ENCODE measurements around the gene DUSP15.

The DUSP15 gene

DNA sequence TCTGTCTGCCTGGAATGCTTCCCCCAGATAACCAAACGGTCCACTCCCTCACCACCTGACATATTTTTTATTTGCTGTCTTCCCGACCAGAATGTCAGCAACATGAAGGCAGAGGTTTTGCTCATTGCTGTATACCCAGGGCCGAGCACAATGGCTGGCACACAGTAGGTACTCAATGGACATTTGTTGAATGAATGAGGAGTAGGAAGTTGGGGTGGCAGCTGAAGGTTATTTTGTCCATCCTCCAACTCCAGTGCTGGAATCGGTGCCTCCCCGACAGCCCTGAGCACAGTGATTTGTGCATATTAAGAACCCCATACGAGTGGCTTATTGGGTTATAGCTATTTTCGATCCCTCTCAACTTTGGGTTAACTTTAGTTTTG lies 10.3 kb downstream of the DUSP15 start:
- Histone ChIP-seq H2AFZ (ENCODE audit: low read length, unreplicated experiment) (no peak overlapping the region), H3K79me2 (ENCODE audit: control insufficient read depth, insufficient read depth, low read length, unreplicated experiment) (no peaks in the 10 kb centered on the region), H3K27ac (ENCODE audit: low read depth, low read length) (no peak overlapping the region), H3K4me1 (ENCODE audit: control insufficient read depth, insufficient read depth, low read length, unreplicated experiment) (no peaks in the 10 kb centered on the region), H3K36me3 (ENCODE audit: insufficient read depth, low read length) (no peaks in the 10 kb centered on the region), H3K27me3 (ENCODE audit: insufficient read depth, low read length) (peaks cover 69% of the 10 kb centered on the region), H3K4me3 (ENCODE audit: low read depth, low read length) (no peak overlapping the region)

DNA sequence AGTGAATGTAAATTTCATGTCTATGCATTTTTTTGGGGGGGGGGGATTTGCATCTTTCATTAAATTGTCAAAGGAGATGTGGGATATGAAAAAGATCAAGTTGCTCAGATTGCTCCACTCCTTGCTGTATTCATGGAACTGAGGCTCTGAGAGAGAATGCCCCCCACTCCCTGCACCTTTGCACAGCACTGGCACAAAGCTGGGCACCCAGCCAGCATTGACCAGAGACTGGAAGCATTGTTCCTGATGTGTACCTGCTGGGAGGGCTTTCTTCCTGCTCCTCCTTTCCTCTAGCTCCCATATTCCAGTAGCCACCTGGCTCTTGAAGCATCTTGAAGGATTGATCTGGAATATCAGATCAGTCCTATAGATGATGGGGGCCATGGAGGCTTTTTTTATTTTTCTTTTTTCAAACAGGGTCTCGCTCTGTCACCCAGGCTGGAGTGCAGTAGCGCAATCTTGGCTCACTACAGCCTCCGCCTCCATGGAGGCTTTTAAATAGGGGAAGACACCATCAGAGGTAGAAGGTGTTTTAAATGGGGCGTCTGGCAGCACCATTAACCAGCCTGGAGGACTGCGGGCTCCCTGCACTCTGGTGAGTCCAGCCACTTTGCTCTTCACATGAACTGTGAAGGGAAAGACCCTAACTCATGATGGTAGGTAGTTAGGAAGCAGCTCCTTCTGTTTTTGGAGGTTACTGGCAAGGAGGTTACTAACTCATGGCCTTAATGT lies 10.9 kb downstream of the DUSP15 start:
- no peak overlapping the region for H3K4me3 ChIP-seq (ENCODE audit: low read depth, low read length)
- H3K4me1 ChIP-seq (ENCODE audit: control insufficient read depth, insufficient read depth, low read length, unreplicated experiment): no peaks in the 10 kb centered on the region
- H3K36me3 ChIP-seq (ENCODE audit: insufficient read depth, low read length): no peaks in the 10 kb centered on the region
- H3K27me3 ChIP-seq (ENCODE audit: insufficient read depth, low read length): peaks cover 73% of the 10 kb centered on the region
- no peak overlapping the region for H2AFZ ChIP-seq (ENCODE audit: low read length, unreplicated experiment)
- H3K79me2 ChIP-seq (ENCODE audit: control insufficient read depth, insufficient read depth, low read length, unreplicated experiment): no peaks in the 10 kb centered on the region
- no peak overlapping the region for H3K27ac ChIP-seq (ENCODE audit: low read depth, low read length)

DNA sequence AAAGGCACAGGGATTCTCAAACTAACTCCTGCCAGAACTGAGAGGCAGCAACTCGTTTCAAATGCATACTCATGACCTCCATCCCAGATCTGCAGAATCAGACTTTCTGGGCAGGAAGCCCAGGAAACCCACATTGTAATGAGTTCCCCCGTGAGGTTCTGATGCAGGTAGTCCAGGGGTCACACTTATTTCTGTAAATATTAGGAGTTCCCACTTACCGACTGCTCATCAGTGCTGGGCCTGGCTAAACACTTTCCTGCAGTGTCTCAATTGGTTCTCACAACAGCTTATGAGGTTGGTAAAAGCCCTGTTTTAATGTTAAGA lies 11.6 kb downstream of the DUSP15 start:
- Histone ChIP-seq H3K27ac (ENCODE audit: low read depth, low read length) (no peak overlapping the region), H3K4me1 (ENCODE audit: control insufficient read depth, insufficient read depth, low read length, unreplicated experiment) (no peaks in the 10 kb centered on the region), H2AFZ (ENCODE audit: low read length, unreplicated experiment) (no peak overlapping the region), H3K4me3 (ENCODE audit: low read depth, low read length) (no peak overlapping the region), H3K79me2 (ENCODE audit: control insufficient read depth, insufficient read depth, low read length, unreplicated experiment) (no peaks in the 10 kb centered on the region), H3K36me3 (ENCODE audit: insufficient read depth, low read length) (no peaks in the 10 kb centered on the region), H3K27me3 (ENCODE audit: insufficient read depth, low read length) (peaks cover 80% of the 10 kb centered on the region)

DNA sequence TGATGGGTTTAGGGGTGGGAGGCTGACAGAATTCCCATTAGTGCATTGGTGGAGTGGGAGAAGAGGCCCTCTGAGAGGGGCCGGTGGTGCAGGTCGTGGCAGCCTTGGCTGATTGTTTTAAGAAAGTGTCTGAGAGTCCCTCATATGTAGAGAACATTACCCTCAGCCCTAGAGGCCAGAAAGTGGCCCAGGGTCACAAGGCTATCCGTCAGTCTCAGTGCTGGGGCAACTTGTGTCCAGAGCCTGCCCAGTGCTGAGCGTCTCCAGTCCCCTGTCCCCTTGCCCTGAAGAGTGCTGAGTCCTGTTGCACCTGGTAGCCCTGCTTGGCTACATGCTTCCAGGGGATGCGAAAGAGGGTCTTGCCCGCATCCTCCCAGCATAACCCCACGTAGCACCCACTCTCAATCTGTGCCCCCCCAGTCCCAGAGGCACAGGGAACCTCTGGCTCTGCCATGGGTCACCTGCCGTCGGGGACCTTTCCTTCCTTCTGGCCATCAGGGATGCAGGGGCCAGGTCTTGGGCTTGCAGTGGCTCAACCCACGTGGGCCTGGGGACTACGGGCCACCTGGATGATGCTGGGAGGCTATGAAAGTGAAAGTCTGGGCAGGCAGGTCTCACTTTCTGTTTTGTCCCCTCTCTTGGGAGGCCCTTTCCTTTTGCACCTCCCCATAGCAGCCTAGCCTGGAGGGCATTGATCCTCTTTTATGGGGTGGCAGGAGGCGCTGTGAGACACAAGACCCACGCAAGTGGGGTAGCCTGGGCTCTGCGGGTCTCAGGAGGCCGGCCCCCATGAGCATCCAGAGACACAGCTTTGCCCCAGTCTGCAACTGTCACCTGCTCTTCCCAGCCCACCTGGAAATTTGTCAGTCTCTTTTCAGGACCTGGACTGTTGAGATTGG lies 12.2 kb downstream of the DUSP15 start:
- Histone ChIP-seq H3K79me2 (ENCODE audit: control insufficient read depth, insufficient read depth, low read length, unreplicated experiment) (no peaks in the 10 kb centered on the region), H3K4me3 (ENCODE audit: low read depth, low read length) (no peak overlapping the region), H3K36me3 (ENCODE audit: insufficient read depth, low read length) (no peaks in the 10 kb centered on the region), H3K27me3 (ENCODE audit: insufficient read depth, low read length) (peaks cover 82% of the 10 kb centered on the region), H2AFZ (ENCODE audit: low read length, unreplicated experiment) (no peak overlapping the region), H3K4me1 (ENCODE audit: control insufficient read depth, insufficient read depth, low read length, unreplicated experiment) (no peaks in the 10 kb centered on the region), H3K27ac (ENCODE audit: low read depth, low read length) (no peak overlapping the region)

DNA sequence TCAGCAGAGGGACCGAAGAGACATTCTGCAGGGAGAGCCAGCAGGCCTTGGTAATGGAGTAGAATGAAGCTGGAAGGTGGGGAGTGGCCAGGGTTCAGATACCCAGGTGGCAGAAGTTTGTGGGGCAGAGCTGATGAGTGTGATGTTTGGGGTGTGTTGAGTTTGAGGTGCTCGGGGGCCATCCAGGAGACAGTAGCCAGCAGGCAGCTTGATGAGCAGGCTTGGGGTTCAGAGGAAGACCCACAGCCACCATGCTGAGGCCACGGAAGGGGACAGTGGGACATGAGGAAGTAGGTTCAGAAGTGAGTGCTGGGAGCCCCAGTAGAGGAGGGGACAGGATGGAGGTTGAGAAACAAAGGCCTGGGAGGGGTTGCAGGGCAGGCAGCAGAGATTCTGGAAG lies 13.8 kb downstream of the DUSP15 start:
- H3K79me2 ChIP-seq (ENCODE audit: control insufficient read depth, insufficient read depth, low read length, unreplicated experiment): no peaks in the 10 kb centered on the region
- H3K4me3 ChIP-seq (ENCODE audit: low read depth, low read length): no peak overlapping the region
- peaks cover 73% of the 10 kb centered on the region for H3K27me3 ChIP-seq (ENCODE audit: insufficient read depth, low read length)
- no peaks in the 10 kb centered on the region for H3K36me3 ChIP-seq (ENCODE audit: insufficient read depth, low read length)
- no peak overlapping the region for H2AFZ ChIP-seq (ENCODE audit: low read length, unreplicated experiment)
- H3K27ac ChIP-seq (ENCODE audit: low read depth, low read length): no peak overlapping the region
- no peaks in the 10 kb centered on the region for H3K4me1 ChIP-seq (ENCODE audit: control insufficient read depth, insufficient read depth, low read length, unreplicated experiment)

DNA sequence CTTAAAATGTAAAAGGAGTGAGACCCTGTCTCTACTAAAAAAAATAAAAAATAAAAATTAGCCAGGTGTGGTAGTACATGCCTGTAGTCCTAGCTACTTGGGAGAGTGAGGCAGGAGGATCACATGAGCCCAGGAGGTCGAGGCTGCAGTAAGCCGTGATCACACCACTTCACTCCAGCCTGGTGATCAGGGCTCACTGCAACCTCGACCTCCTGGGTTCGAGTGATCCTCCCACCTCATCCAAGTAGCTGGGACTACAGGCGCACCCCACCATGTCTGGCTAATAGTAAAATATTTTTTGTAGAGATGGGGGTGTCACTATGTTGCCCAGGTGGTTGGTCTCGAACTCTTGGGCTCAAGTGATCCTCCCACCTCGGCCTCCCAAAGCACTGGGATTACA lies 16.8 kb downstream of the DUSP15 start:
- Histone ChIP-seq H3K27ac (ENCODE audit: low read depth, low read length) (no peak overlapping the region), H3K27me3 (ENCODE audit: insufficient read depth, low read length) (peaks cover 66% of the 10 kb centered on the region), H3K36me3 (ENCODE audit: insufficient read depth, low read length) (no peaks in the 10 kb centered on the region), H2AFZ (ENCODE audit: low read length, unreplicated experiment) (no peak overlapping the region), H3K4me3 (ENCODE audit: low read depth, low read length) (no peak overlapping the region), H3K4me1 (ENCODE audit: control insufficient read depth, insufficient read depth, low read length, unreplicated experiment) (no peaks in the 10 kb centered on the region), H3K79me2 (ENCODE audit: control insufficient read depth, insufficient read depth, low read length, unreplicated experiment) (no peaks in the 10 kb centered on the region)

DNA sequence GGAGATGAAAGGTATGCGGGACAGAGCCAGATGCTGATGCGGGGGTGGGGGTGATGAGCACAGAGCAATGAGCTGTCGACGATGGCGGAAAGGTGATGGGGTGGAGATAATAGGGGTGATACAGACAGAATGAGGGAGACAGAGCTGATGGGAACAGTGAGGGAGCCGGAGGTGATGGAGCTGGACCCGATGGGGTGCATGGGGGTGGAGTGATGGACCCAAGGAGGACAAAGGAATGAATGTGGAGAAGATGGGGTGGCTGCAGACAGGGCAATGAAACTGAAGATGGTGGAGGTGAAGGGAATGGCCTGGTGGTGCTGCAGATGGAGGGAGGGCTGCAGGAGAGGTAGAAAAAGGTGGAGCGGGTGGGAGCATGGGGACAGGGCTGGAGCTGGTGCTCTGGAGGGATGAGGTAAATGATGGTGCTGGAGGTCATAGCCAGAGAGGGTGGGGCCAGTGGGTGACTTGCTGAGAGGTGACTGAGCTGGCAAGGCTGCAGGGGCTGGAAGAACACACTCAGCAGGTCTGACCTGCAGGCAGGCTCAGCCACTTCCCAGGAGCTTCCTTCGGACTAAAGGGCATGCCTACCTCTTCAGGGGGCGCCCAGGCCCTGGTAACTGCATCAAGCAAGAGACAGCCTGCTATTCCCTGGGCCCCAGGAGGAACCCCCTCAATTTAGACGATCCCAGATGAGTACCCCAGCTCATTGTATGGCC lies 18.9 kb downstream of the DUSP15 start:
- Histone ChIP-seq H3K27me3 (ENCODE audit: insufficient read depth, low read length) (peaks cover 48% of the 10 kb centered on the region), H2AFZ (ENCODE audit: low read length, unreplicated experiment) (no peak overlapping the region), H3K27ac (ENCODE audit: low read depth, low read length) (no peak overlapping the region), H3K79me2 (ENCODE audit: control insufficient read depth, insufficient read depth, low read length, unreplicated experiment) (no peaks in the 10 kb centered on the region), H3K4me1 (ENCODE audit: control insufficient read depth, insufficient read depth, low read length, unreplicated experiment) (no peaks in the 10 kb centered on the region), H3K36me3 (ENCODE audit: insufficient read depth, low read length) (no peaks in the 10 kb centered on the region), H3K4me3 (ENCODE audit: low read depth, low read length) (no peak overlapping the region)

DNA sequence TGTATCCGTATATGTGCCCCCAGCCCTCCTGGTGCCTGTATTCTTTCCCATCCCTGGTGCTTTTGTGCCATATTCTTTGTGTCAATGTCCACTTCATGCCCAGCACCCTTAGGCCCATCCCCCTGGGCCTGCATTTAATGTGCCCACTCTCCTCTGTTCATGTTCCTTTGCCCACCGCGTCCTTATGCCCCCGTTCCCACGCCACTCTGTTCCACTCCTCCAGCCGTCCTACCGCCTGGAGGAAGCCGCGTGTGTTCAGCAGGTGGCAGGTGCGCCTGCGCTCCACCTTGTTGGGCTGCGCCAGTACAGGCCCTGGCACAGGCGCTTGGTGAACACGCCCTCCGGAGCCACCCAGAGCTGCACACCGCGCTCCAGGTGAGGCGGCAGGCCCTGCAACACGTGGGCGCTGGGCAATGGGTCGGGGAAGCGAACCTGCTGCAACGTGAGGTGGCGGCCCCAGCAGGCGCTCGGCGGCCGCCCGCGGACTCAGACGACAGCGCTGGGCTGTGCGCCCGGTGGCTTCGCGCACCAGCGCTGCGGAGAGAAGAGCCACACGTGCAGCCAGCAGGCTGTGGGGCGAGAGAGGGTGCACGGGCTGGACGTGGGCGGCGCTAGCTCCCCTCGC lies 20.9 kb downstream of the DUSP15 start:
- H3K4me3 ChIP-seq (ENCODE audit: low read depth, low read length): no peak overlapping the region
- no peak overlapping the region for H3K27ac ChIP-seq (ENCODE audit: low read depth, low read length)
- H3K27me3 ChIP-seq (ENCODE audit: insufficient read depth, low read length): peaks cover 32% of the 10 kb centered on the region
- H3K79me2 ChIP-seq (ENCODE audit: control insufficient read depth, insufficient read depth, low read length, unreplicated experiment): no peaks in the 10 kb centered on the region
- H2AFZ ChIP-seq (ENCODE audit: low read length, unreplicated experiment): no peak overlapping the region
- no peaks in the 10 kb centered on the region for H3K4me1 ChIP-seq (ENCODE audit: control insufficient read depth, insufficient read depth, low read length, unreplicated experiment)
- no peaks in the 10 kb centered on the region for H3K36me3 ChIP-seq (ENCODE audit: insufficient read depth, low read length)

DNA sequence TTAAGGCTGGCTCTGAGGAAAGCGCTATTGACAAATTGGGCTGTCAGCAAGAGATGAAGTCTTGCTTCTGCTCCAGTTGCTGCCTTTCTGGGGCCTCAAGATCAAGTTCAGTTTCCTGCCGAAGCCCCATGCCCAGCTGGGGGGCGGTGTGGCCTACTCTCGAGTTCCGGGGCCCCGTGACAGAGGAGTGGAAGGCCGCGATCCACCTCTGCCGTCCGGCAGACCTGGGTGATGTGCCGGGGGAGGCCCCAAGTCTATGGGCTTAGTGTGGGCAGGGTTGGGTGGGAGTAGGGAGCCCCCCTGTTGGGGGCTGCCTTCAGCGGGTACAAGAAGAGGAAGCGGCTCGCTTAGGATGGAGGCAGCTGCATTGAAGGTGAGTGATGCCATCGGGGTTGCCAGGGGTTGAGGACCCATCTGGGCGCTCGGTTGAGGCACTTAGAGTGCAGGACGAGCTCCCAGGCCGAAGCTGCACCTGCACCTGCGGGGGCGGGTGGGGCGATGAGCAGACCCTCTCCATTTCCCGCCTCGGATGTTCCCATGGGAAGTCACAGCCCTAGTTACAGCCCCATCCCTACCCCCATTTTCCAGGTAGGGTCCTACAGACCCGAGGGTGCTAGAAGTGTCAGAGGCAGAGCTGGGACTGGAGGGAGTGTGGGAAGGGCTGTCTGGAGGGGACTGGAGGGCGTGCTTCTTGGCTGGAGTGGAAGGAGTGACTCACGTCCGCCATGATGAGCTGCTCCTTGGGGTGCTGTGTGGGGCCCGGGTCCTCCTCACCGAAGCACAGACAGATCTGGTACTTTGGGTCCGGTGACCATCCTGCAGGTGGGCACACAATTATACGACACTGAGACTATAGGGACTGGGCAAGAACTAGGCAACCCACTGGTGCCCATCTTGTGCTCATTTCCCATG lies 22.0 kb downstream of the DUSP15 start:
- H3K79me2 ChIP-seq (ENCODE audit: control insufficient read depth, insufficient read depth, low read length, unreplicated experiment): no peaks in the 10 kb centered on the region
- H3K4me1 ChIP-seq (ENCODE audit: control insufficient read depth, insufficient read depth, low read length, unreplicated experiment): peaks cover 7% of the 10 kb centered on the region
- peaks cover 23% of the 10 kb centered on the region for H3K27me3 ChIP-seq (ENCODE audit: insufficient read depth, low read length)
- H3K27ac ChIP-seq (ENCODE audit: low read depth, low read length): no peak overlapping the region
- H3K4me3 ChIP-seq (ENCODE audit: low read depth, low read length): no peak overlapping the region
- H3K36me3 ChIP-seq (ENCODE audit: insufficient read depth, low read length): no peaks in the 10 kb centered on the region
- H2AFZ ChIP-seq (ENCODE audit: low read length, unreplicated experiment): no peak overlapping the region

DNA sequence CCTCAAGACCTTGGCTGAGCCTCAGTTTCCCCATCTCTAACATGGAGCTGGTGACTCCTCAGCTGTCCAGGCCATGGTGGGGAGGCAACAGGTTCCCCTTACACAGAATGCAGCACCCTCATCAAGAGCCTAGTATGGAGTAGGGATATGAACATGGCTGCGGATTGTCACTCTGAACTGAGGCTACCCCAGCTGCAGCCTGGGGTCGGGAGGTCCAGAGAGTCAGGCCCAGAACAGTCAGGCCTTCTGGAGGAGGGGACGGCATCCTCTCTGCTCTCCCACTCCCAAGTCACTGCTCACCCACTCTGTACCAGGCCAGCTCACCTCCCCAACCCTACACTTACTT lies 23.6 kb downstream of the DUSP15 start:
- peaks cover 22% of the 10 kb centered on the region for H3K4me1 ChIP-seq (ENCODE audit: control insufficient read depth, insufficient read depth, low read length, unreplicated experiment)
- peaks cover 23% of the 10 kb centered on the region for H3K27me3 ChIP-seq (ENCODE audit: insufficient read depth, low read length)
- no peak overlapping the region for H2AFZ ChIP-seq (ENCODE audit: low read length, unreplicated experiment)
- no peaks in the 10 kb centered on the region for H3K36me3 ChIP-seq (ENCODE audit: insufficient read depth, low read length)
- no peaks in the 10 kb centered on the region for H3K79me2 ChIP-seq (ENCODE audit: control insufficient read depth, insufficient read depth, low read length, unreplicated experiment)
- H3K4me3 ChIP-seq (ENCODE audit: low read depth, low read length): no peak overlapping the region
- H3K27ac ChIP-seq (ENCODE audit: low read depth, low read length): no peak overlapping the region
